ENCODE results near the gene METTL15. TPM values are rescaled to one million over a fixed set of nuclear protein-coding genes. Genes with fewer than 3 reads are reported as not detected.
"Not testable (repeated sequence)": the region's sequence is repeated elsewhere in the genome, so short reads cannot be mapped to it uniquely, and the experiment has no call there.

The METTL15 gene
- polyA plus RNA-seq, 2 of the 4 experiments (the other 2 are of a cell fraction), result 9.5 to 23.5 TPM

GRCh38 chr11:28123151-28123581 lies 15.0 kb downstream of the METTL15 start:
- Histone ChIP-seq H3K4me3 (no peak overlapping the region), H3K4me1 (peaks cover 10% of the 10 kb centered on the region; the same call in 2 of the 3 replicates), H3K9me3 (no peaks in the 10 kb centered on the region), H3K4me2 (peak overlapping the region; percentile 8; the same call in 1 of the 3 replicates), H3K27ac (peak overlapping the region in 1 of 2 experiments; percentile 32; a peak in 3 of 6 replicates)
- ChIA-PET POLR2A (no interaction called here), CTCF (interaction anchor here (0.7 to 1.3 kb wide), 2 partner anchors 11 to 422 kb away, joined by 3 read pairs; no protein-coding TSS in a partner anchor)
- DNase-seq (ENCODE audit: low read depth in 1 of 2, low spot score in 1 of 2), result no peak
- no peak for FAIRE-seq
- no peak for ATAC-seq
- TF ChIP-seq TP53 (CRISPR knock-in tag; IDR thresholded peaks at IDR 0.05) (no peak), FOSL2 (IDR thresholded peaks at IDR 0.05) (no peak), FOSL2 (CRISPR knock-in tag; IDR thresholded peaks at IDR 0.05) (peak; percentile 47)
- 72% methylated on average over 3 of the region's 3 CpGs for WGBS (ENCODE audit: missing lambda C conversion rate)

DNA sequence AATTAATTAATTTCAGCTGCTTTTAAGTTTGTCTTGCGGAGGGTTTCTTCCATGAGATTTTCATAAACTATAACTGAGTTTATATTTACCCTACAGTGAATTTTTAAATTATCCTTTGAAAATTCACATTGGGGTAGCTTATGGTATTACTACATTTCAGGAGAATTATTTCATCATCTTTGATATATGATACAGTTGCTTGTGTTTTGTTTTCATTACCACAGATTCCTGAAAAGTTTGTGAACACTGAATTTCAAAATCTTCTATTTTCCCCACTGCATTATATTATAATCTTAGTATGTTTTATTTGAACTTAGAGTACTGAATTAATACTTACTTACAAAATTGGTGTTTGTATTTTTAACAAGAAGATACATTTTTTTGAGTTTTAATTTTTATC lies 24.4 kb downstream of the METTL15 start:
- no peak for ATAC-seq
- Histone ChIP-seq H3K4me3 (no peak overlapping the region), H3K9me3 (no peaks in the 10 kb centered on the region), H3K4me2 (no peak overlapping the region), H3K27ac (no peak overlapping the region), H3K4me1 (no peaks in the 10 kb centered on the region)
- no peak for TF ChIP-seq MYC (IDR thresholded peaks at IDR 0.05; ENCODE audit: borderline replicate concordance, low read length)
- no peak for DNase-seq (ENCODE audit: low read depth in 1 of 2, low spot score in 1 of 2)
- WGBS (ENCODE audit: missing lambda C conversion rate), result 88% methylated on average over 1 of the region's 1 CpG
- FAIRE-seq, result no peak
- CTCF ChIA-PET, result interaction anchor here (0.9 kb wide), 1 partner anchor 436 kb away, joined by 3 read pairs; no protein-coding TSS in a partner anchor
- POLR2A ChIA-PET, result no interaction called here

- TF ChIP-seq EHF (CRISPR knock-in tag; IDR thresholded peaks at IDR 0.05) (no peak), ESRRA (IDR thresholded peaks at IDR 0.05; ENCODE audit: borderline replicate concordance, low read length) (no peak), ZFP36 (IDR thresholded peaks at IDR 0.05; ENCODE audit: borderline replicate concordance, partially characterized antibody) (no peak), HDAC2 (IDR thresholded peaks at IDR 0.05) (no peak), KDM5A (IDR thresholded peaks at IDR 0.05) (no peak), POLR2AphosphoS2 (conservative IDR thresholded peaks at IDR 0.05; ENCODE audit: low read length) (no peak), KDM1A (IDR thresholded peaks at IDR 0.05; ENCODE audit: low read depth) (no peak), ZNF302 (CRISPR knock-in tag; IDR thresholded peaks at IDR 0.05) (no peak), FOXS1 (CRISPR knock-in tag; IDR thresholded peaks at IDR 0.05) (no peak)
- TF ChIP-seq, protein P1, sequence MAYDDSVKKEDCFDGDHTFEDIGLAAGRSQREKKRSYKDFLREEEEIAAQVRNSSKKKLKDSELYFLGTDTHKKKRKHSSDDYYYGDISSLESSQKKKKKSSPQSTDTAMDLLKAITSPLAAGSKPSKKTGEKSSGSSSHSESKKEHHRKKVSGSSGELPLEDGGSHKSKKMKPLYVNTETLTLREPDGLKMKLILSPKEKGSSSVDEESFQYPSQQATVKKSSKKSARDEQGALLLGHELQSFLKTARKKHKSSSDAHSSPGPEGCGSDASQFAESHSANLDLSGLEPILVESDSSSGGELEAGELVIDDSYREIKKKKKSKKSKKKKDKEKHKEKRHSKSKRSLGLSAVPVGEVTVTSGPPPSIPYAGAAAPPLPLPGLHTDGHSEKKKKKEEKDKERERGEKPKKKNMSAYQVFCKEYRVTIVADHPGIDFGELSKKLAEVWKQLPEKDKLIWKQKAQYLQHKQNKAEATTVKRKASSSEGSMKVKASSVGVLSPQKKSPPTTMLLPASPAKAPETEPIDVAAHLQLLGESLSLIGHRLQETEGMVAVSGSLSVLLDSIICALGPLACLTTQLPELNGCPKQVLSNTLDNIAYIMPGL (CRISPR knock-in tag; IDR thresholded peaks at IDR 0.05; ENCODE audit: borderline replicate concordance), result no peak
- TF ChIP-seq, protein P2, sequence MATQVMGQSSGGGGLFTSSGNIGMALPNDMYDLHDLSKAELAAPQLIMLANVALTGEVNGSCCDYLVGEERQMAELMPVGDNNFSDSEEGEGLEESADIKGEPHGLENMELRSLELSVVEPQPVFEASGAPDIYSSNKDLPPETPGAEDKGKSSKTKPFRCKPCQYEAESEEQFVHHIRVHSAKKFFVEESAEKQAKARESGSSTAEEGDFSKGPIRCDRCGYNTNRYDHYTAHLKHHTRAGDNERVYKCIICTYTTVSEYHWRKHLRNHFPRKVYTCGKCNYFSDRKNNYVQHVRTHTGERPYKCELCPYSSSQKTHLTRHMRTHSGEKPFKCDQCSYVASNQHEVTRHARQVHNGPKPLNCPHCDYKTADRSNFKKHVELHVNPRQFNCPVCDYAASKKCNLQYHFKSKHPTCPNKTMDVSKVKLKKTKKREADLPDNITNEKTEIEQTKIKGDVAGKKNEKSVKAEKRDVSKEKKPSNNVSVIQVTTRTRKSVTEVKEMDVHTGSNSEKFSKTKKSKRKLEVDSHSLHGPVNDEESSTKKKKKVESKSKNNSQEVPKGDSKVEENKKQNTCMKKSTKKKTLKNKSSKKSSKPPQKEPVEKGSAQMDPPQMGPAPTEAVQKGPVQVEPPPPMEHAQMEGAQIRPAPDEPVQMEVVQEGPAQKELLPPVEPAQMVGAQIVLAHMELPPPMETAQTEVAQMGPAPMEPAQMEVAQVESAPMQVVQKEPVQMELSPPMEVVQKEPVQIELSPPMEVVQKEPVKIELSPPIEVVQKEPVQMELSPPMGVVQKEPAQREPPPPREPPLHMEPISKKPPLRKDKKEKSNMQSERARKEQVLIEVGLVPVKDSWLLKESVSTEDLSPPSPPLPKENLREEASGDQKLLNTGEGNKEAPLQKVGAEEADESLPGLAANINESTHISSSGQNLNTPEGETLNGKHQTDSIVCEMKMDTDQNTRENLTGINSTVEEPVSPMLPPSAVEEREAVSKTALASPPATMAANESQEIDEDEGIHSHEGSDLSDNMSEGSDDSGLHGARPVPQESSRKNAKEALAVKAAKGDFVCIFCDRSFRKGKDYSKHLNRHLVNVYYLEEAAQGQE (IDR thresholded peaks at IDR 0.05), result no peak
- no peaks in the 10 kb centered on the region for H3K4me1 ChIP-seq
- ATAC-seq (no peak), FAIRE-seq (no peak), DNase-seq (ENCODE audit: low read depth in 1 of 2, low spot score in 1 of 2) (no peak)
- H3K4me2 ChIP-seq, result no peak overlapping the region
- CTCF ChIA-PET, result interaction anchor here (0.9 kb wide), 1 partner anchor 437 kb away, joined by 3 read pairs; no protein-coding TSS in a partner anchor
- 0 out of 3 replicates have a peak, but pooled peaks cover 3% of the 10 kb centered on the region for H3K9me3 ChIP-seq
- no peak overlapping the region for H3K27ac ChIP-seq
- no peak overlapping the region for H3K4me3 ChIP-seq
- WGBS (ENCODE audit: missing lambda C conversion rate), result 89% methylated on average over 3 of the region's 3 CpGs
- POLR2A ChIA-PET, result no interaction called here
Measured at GRCh38 chr11:28133146-28133545, 25.0 kb downstream of the METTL15 start.

DNA sequence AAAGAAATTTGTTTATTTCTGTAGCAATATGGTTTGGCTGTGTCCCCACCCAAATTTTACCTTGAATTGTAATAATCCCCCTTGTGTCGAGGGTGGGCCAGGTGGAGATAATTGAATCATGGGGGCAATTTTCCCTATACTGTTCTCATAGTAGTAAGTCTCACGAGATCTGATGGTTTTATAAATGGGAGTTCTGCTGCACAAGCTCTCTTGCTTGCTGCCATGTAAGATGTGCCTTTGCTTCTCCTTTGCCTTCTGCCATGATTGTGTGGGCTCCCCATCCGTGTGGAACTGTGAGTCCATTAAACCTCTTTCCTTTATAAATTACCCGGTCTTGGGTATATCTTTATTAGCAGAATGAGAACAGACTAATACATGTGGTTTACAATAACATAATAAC lies 28.0 kb downstream of the METTL15 start:
- FAIRE-seq; H3K4me2 ChIP-seq; H3K4me3 ChIP-seq; H3K4me1 ChIP-seq; CTCF ChIA-PET; H3K9me3 ChIP-seq; DNase-seq (ENCODE audit: low read depth in 1 of 2, low spot score in 1 of 2); H3K27ac ChIP-seq; ATAC-seq; POLR2A ChIA-PET: not testable (repeated sequence)
- 92% methylated on average over 4 of the region's 4 CpGs for WGBS (ENCODE audit: missing lambda C conversion rate)
